Bronchial epithelial cell (primary cell): Measurements from ENCODE around the gene MYH6. TPM values are rescaled to one million over a fixed set of nuclear protein-coding genes. Genes with fewer than 3 reads are reported as not detected.

Experiments used
- DNase-seq: peaks from one replicate; pipeline ENCODE4 v3.0.0-alpha.2; 2010; ENCODE audit warnings: low read depth
- FAIRE-seq: peaks from 2 replicates; lab custom pipeline; 2011; peaks lifted over from hg19 to GRCh38; lab: Jason Lieb, UNC
- H3K27me3 ChIP-seq: 2 replicates; pipeline ENCODE4 v1.5.1; 2011; ENCODE audit warnings: low read length; ENCODE audit not compliant: control insufficient read depth, insufficient read depth
- H3K36me3 ChIP-seq: 2 replicates; pipeline ENCODE4 v1.5.1; 2011; ENCODE audit warnings: low read length; ENCODE audit not compliant: control insufficient read depth, insufficient read depth
- H3K4me3 ChIP-seq: 2 replicates; pipeline ENCODE4 v1.5.1; 2011; ENCODE audit warnings: mild to moderate bottlenecking, low read depth, low read length, control low read depth
- CTCF ChIP-seq: IDR thresholded peaks from 2 replicates; pipeline ENCODE4 v1.5.1; 2011; ENCODE audit warnings: mild to moderate bottlenecking, moderate library complexity, low read length, control low read depth, inconsistent platforms; ENCODE audit not compliant: insufficient read depth, severe bottlenecking
- total RNA-seq: library from RNA; depleted of rRNA; stranded (reverse); fragments of >200 nt; gene quantifications from 2 replicates; pipeline ENCODE4 v1.2.1, GENCODE V29; 2014

The MYH6 gene
- total RNA-seq, 1 donor from 2014 or later, result not detected

- Histone ChIP-seq H3K36me3 (no peaks in the 10 kb centered on the region), H3K27me3 (no peaks in the 10 kb centered on the region), H3K4me3 (no peak overlapping the region)
- no peak for TF ChIP-seq CTCF
- no peak for FAIRE-seq
- DNase-seq, result no peak
Observed at GRCh38 chr14:23371865-23372264, 36.2 kb downstream of the MYH6 start.

- Histone ChIP-seq H3K4me3 (no peak overlapping the region), H3K27me3 (no peaks in the 10 kb centered on the region), H3K36me3 (no peaks in the 10 kb centered on the region)
- FAIRE-seq, result no peak
- no peak for DNase-seq
- TF ChIP-seq CTCF, result no peak
Observed at GRCh38 chr14:23370221-23370620, 37.9 kb downstream of the MYH6 start.

GRCh38 chr14:23366426-23366921 lies 41.6 kb downstream of the MYH6 start:
- peak overlapping the region; percentile 52 for H3K4me3 ChIP-seq
- TF ChIP-seq CTCF, result no peak

GRCh38 chr14:23365732-23366425 lies 42.2 kb downstream of the MYH6 start:
- no peaks in the 10 kb centered on the region for H3K36me3 ChIP-seq
- H3K4me3 ChIP-seq, result peak overlapping the region; percentile 52
- no peak for FAIRE-seq
- no peak for TF ChIP-seq CTCF
- DNase-seq, result peak; percentile 50
- H3K27me3 ChIP-seq, result no peaks in the 10 kb centered on the region

More at GRCh38 chr14:23366426-23366921, 41.6 kb downstream of the MYH6 start:
- DNase-seq (peak; percentile 71), FAIRE-seq (no peak)
- H3K36me3 ChIP-seq, result no peaks in the 10 kb centered on the region
- H3K27me3 ChIP-seq, result no peaks in the 10 kb centered on the region

GRCh38 chr14:23365036-23365731 lies 42.9 kb downstream of the MYH6 start, which contains the start of gene EFS:
Gene EFS (minus strand): TSS chr14:23365172. CDS start chr14:23365025, 147 bp downstream.
- Histone ChIP-seq H3K27me3 (no peaks in the 10 kb centered on the region), H3K36me3 (peaks cover 3% of the 10 kb centered on the region), H3K4me3 (peak within 1 kb of the TSS; percentile 52)
- DNase-seq (peak; percentile 18), FAIRE-seq (no peak)
- no peak for TF ChIP-seq CTCF
